ENCODE results near the gene PAIP2B. TPM values are rescaled to one million over a fixed set of nuclear protein-coding genes. Genes with fewer than 3 reads are reported as not detected.
A peak's percentile ranks its signal among the peaks of the same experiment; 100 is the strongest.
"Not testable (repeated sequence)": the region's sequence is repeated elsewhere in the genome, so short reads cannot be mapped to it uniquely, and the experiment has no call there.

Gene PAIP2B, protein sequence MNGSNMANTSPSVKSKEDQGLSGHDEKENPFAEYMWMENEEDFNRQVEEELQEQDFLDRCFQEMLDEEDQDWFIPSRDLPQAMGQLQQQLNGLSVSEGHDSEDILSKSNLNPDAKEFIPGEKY
- total RNA-seq: 0.65 and 1.8 TPM in 2 replicates

DNA sequence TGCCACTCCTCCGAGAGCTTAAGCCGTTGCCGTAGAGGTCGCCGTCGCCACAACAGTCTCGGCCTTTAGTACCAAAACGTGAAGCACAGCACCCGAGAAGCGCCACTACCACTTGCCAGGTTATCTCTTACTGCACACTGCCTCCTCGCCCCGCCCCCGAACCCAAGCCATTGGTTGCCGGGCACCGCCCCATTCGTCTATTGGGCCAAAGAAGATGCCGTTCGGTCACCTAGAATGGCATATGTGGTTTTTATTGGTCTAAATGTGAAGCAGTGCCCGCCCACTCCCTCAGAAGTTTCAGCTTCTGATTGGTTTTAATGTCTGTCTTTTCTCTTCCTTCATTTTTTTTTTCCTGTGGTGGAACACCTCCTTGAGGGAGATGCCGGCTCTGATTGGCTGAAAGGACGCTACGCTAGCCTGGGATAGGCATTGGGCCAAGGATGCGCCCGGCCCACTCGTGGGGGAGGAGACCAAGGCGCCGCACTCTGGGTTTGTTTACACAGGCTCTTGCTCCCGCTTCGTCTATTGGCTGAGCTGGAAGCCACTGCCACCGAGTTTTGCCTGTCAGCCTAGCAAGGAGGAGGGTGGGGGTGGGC lies at the start of gene PAIP2B:
TSS of gene PAIP2B (minus strand) at position 139 of the 596 bp plus-strand sequence. CDS start 24,514 bp downstream, outside the sequence.
- DNase-seq (ENCODE audit: low read depth in 2 of 2): peak; percentile 98 to 99

DNA sequence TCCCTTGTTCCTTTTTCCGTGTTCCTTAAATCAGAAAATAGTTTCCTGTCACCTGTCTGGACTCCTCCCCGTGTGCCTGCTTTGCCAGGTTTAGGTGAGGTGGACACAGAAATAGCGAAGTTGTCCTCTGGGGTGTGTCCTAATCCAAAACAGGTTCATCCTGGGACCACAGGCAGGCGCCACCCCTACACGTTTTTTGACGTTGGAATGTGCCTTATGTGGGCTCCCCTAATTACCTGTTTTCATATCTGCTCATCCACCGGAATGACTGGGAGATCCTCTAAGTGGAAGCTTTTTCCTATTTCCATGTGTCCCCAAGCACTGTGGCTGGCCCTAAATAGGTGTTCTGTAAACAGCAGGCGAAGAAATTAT lies 49.0 kb upstream of the PAIP2B start:
- peak in 1 of 2 donors; percentile 2 for DNase-seq (ENCODE audit: low read depth in 2 of 2)

DNA sequence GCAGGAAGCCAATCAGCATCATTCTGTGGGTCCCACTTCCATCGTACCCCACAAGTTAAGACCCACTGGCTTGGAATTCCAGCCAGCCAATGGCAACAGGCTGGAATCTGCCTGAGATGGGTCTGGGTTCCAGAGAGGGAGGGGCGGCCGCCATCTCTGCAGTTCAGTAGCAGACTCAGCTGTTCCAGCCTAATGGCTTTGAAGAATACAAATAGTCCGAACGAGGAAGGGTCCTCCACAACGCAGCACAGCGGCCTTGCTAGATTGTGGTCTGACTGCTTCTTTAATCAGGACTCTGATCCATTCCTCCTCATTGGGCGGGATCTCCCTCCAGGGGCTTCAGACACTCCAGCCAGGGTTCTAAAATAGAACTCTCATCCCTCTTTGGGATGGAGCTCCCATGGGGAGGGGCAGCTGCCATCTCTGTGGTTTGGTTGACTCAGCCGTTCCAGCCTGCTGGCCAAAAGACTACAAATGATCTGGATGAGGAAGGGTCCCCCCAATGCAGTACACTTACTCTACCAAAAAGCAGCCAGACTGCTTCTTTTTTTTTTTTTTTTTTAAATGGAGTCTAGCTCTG lies 42.7 kb upstream of the PAIP2B start:
- no peak for DNase-seq (ENCODE audit: low read depth in 2 of 2)

DNA sequence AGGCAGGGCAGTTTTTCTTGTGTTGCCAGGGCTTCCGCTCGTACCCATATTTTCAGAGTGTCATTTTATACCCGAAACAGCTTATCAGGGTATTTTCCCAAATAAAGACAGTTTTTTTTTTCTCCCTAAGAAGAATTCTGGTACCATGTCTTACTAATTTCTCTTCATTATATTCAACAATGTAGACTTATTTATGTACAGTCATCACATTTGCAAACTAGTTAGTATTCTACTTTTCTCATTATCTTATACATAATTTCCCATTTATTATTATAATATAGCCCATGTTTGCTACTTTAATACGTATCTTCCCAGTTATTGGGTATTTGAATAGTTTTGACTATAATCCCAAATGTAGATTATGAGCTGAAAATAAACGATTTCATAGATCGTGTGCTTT lies 36.5 kb upstream of the PAIP2B start:
- DNase-seq (ENCODE audit: low read depth in 2 of 2): no peak

DNA sequence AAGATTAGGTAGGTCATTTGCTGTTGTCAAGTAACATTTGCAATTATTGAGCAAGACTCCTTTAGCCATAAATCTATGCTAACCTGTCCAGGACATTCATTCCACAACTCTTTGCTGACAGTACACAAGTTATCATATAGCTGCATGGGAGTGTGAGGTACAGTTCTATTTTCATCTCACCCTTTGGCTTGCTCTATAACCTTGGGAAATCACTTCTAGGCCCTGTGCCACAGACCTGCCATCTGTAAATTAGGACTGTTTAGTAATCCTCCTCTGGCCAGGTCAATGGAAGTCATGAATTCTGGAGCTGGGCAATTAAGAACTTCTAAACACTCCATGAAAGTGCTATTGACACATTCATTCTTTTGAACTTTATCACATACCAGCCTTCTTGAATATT lies 34.6 kb upstream of the PAIP2B start:
- DNase-seq (ENCODE audit: low read depth in 2 of 2): no peak

DNA sequence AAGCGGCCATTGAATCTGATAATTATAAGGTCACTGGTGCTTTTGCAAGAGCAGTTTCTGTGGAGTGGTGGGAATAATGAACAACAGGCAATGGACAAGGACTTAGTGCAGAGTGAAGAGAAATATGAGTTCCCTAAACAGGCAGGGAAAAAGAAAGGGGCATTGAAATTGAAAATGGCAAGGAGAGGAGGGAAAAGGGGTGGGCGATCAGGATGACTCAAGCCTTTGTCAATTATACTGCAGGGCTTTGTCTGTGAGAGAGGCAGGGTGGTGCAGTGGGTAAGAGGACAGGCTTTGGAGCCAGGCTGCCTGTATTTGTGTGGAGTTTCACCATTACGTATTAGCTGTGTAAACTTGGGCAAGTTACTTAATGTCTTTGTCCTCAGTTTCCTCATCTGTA lies 29.5 kb upstream of the PAIP2B start:
- DNase-seq (ENCODE audit: low read depth in 2 of 2): no peak

DNA sequence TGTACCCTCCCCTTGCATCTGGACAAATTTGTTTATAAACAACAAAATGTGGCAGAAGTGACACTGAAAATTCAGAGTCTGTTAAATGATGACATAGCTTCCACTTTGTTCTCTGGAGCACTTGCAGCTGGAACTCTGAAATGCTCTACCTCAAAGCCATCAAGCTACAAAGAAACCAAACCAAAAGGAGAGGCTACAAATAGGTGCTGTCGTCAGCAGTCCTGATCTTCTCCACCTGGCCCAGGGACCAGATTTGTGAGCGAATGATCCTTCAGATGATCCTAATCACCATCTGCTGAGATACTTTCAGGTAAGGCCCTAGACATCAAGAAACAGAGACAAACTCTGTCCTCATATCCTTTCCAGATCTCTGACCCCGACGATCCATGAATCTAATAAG lies 27.9 kb upstream of the PAIP2B start:
- no peak for DNase-seq (ENCODE audit: low read depth in 2 of 2)

DNA sequence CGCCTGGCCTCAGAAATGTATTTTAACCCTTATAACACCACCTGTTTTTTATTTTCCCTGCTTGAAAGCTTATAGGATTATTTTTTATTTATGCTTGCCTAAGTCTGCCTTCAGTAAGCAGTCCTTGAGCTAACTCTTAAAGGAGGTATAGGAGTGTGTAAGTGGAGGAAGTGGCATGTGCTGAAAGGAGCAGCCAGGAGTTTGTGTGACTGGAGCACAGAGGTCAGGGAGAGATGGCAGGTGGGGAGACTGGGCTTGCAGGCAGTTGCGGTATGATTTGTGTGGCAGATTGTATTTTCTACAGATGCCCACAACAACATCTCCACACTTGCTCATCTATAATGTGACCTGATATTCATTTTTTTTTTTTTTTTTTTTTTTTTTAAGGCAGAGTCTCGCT lies 27.2 kb upstream of the PAIP2B start:
- no peak for DNase-seq (ENCODE audit: low read depth in 2 of 2)

DNA sequence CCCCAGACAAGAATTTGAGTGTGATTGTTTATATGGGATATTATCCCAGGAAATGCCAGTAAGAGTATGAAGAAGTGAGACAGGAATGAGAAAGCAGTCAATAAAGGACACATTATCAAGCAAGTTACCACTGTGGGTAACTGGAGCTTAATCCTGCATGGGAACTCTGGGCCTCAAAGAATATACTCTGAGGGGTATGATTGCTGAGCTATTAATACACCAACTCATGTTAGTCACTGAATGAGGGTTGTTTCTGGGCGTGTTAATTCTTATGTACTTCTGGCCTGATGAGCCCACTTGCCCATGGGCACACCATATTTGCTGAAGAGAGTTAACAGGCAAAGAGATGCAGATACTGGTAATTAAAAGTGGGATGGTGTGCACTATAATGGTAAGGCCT lies 26.6 kb upstream of the PAIP2B start:
- DNase-seq (ENCODE audit: low read depth in 2 of 2): no peak

DNA sequence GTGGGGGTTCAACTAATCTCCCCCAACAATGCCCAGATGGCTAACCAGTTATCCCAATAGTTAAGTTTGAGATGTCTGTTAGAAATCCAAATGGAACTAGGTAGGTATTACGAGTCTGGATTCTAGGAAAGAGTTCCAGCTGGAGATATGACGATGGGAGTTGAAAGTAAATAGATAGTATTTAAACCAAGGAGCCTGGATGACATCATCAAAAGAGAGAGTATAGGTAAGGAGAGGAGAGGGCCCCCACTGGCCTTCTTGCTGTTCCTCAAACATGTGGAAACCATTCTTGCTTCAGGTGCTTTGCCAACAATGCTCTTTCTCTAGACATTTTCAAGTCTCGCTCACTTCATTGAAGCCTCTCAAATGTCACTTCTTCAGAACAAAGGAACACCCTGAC lies 26.0 kb upstream of the PAIP2B start:
- DNase-seq (ENCODE audit: low read depth in 2 of 2): no peak

DNA sequence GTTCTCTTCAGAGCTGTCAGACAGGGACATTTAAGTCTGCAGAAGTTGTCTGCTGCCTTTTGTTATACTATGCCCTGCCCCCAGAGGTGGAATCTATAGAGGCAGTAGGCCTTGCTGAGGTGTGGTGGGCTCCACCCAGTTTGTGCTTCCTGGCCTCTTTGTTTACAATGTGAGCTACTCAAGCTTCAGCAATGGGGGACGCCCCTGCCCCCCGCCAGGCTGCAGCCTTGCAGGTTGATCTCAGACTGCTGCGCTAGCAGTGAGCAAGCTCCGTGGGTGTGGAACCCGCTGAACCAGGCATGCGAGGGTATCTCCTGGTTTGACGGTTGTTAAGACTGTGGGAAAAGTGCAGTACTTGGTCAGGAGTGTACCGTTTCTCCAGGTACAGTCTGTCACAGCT lies 24.0 kb upstream of the PAIP2B start:
- no peak for DNase-seq (ENCODE audit: low read depth in 2 of 2)

DNA sequence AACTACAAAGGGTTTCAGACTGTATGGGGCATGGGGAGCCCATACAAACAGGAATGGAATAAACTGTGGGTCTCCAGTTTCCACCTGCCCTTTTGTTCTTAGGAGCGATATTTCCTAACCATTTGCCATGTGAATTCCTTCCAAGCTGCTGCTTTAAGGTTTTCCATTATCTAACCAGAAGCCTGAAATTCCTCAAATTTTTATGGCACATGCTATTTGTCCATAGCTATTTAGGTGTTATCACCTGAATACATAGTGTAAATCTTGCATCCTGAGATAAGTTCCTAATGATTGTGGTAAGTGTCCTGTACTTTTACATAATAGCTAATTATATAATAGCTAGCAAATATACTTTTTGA lies 17.4 kb upstream of the PAIP2B start:
- no peak for DNase-seq (ENCODE audit: low read depth in 2 of 2)

DNA sequence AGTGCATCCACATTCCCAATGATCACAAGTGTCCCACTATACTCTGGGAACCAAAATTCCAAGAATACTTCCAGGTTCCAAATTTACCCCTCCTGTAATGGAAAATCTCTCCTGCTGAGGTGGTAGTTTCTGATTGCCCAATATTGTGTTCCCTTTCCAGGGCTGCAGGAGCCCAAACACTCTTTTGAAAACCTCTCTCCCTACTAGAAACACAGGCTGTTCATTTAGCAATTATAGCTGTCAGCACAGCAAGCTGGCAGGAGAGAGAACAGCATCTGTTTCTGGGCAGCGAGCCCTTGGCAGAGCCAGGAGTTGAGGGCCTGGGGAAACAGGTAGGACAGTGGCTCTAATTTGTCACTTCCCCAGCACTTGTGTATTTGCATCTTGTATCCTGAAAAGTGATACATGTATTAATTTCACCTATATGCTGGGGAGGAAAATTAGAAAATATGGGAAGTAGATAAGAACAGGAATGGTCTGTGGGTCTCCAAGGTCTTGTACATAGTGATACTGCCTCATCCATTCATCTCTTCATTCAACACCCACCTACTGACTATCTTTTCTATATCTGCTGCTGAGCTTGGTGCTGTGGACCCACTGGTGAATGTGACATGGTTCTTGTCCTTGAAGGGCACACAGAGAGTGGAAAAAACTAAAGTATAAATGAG lies 16.9 kb upstream of the PAIP2B start:
- DNase-seq (ENCODE audit: low read depth in 2 of 2): no peak

DNA sequence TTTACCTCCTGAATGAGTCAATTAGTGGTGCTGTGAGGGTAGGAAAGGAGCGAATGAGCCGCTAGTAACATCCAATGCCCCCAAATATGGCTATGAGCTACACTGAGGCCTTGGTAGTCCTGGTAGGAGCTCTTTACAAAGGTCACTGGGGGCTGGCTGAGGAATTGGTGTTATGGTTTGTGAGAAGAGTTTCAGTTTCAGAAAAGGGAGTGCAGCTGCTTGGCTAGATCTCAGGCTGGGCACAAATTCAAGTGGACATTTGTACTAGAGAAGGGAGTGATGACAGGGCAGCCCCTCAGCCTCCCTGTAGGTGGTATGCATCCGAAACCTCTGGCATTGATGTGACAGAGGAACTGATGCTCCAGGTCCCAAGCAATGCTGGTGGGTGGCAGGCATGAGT lies 13.9 kb upstream of the PAIP2B start:
- DNase-seq (ENCODE audit: low read depth in 2 of 2): no peak

DNA sequence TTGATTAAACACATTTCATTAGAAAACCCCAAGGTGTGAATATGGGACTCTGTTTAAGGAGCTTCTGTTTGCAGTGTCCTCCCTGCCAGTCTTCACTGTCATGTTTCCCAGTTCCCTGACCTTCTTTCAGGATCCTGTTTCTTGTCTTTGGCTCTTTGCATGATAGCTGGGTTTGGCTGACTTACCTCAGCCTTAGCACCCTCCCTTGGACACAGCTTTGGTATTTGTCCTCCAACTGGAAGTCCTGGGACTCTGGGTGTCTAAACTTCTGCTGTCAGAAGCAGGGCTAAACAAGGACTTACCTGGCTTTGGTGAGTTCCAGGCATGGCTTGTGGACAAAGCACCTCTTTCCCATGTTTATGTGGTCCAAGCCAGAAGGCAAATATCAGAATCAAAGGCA lies 11.2 kb upstream of the PAIP2B start:
- DNase-seq (ENCODE audit: low read depth in 2 of 2): no peak

DNA sequence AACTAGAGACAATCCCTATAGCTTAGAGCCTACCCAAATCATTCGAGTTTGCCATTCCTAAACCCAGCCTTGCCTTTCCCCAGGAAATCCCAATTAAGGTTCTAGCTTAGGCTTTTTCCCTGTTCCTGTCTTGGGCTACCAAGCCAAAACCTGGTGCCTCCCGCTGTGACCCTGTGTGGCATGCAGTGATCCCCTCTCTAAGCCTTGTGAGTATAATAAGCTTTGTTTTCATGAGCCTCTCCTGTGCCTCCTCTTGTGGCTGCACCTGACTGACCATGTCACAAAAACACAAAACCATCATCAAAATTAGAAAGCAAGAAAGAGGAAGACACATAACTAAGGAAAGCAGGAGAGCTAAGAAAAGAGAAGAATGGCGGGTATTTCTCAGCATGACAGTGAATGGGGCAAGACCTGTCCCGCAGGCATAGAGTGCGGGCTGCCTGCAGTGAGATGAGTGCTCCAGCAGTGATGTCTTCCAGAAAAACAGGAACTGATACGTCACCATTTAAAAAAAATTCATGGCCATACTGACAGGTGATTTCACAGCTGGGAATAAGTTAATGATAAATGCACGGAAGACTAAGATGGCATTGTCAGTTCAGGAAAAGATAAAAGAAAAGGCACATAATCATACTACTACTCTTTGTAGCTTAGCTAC lies 9.2 kb upstream of the PAIP2B start:
- peak in 1 of 2 donors; percentile 4 for DNase-seq (ENCODE audit: low read depth in 2 of 2)

DNA sequence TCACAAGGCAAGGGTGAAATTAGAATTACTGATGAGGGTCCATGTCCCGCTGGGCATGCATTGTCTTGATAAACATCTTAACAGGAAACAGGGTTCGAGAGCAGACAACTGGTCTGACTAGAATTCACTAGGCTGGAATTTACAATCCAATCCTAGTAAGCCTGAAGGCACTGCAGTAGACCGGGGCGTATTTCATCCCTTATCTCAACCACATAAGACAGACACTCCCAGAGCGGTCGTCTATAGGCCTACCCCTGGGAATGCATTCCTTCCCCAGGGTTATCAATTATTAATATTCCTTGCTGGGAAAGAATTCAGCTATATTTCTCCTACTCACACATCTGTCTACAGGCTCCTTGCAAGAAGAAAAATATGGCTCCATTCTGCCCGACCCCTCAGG lies 6.2 kb upstream of the PAIP2B start:
- DNase-seq (ENCODE audit: low read depth in 2 of 2): not testable (repeated sequence)

DNA sequence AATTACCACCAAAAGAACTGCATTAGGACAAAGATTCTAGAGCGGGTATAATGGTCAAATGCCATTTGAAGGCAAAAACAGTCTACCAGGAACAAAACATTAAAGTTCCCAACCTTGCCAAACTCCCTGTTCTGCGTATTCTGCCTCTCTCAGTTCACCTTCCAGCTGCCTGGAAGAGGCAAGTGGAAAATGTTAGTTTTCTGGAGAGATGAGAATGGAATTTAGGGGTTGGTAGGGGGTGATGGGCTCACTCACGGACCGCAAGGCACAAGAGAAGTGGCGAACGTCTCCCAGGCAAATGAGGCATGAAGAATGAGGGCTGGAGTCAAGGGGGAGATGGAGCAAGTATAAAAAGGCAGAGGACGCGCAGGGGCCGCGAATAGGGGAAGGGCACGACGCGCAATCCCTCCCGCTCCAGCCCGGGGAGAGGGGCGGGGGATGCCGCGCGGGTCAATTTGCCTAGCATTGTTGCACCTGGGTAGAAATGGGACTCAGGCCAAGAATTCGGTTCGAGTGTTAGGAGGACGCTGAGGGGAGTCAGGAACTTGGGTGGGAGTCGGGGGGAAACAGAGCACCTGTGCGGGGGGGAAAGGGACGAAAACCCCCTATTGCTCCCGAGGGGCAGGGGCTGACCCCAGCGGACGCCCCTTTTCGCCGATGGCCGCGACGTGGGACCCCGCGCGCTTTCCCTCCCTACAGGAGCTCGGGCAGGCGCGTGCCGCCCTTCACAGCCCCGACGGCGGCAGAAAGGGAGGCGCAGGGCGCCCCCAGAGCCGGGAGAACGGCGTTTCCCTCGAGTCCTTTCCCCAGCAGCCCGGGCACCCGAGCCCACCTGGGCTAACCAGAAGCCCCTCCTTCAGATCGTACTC lies 573 bp downstream of the PAIP2B start:
- peak in 1 of 2 donors; percentile 7 for DNase-seq (ENCODE audit: low read depth in 2 of 2)

DNA sequence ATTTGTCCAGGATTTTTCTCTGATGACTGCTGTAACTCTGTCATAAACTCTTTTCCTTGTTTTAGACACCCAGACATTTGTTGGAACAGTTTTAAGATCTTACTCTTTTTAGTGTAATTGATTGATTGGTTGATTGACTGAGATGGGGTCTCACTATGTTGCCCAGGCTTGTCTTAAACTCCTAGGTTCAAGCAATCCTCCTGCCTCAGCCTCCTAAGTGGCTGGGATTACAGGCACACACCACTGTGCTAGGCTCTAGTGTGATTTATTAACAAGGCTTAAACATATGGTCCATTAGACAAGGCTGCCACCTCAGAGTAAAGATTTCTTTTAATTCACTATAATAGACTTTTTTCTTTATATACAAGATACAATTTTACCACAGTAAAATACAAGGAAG lies 2.0 kb downstream of the PAIP2B start:
- no peak for DNase-seq (ENCODE audit: low read depth in 2 of 2)

DNA sequence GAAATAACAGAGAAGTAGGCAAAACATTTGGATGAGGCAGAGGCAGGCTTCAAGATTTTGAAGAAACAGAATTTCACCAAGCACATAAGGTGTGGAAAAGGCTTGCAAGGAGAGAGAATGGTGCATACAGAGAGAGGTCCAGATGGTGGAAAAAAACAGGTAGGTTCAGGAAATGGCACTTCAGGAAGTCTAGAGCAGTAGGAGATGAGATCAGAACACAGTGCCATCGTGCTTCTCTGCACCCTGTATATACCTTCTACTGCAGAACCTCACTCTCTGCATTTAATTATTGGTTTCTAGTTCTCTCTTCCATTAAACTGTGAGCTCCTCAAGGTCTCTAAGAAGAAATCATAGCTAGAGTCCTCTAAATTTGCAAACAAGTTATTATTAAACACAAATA lies 2.4 kb downstream of the PAIP2B start:
- no peak for DNase-seq (ENCODE audit: low read depth in 2 of 2)

DNA sequence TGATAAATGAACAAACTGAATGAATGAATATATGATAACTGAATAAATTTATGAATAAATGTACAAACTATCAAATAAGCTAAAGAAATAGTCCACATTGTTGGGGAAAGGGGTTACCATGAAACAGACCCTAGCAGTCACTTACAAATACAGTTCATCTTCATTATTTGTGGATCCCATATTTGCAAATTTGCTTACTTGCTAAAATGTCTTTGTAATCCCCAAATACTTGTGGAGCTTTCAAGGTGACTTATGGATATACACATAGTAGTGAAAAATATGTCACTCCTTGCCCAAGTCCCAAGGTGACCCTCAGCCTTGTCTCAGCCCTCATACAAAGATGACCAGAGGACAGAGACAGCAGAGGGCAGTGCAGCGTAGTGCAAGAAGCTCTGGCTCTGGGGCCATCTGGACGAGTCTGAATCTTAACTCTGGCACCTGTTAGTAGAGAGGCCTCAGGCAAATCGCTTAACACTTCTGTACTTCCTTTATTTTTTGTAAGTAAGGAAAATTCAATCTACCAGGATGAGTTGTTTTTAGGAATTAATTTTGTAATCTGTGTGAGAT lies 3.1 kb downstream of the PAIP2B start:
- DNase-seq (ENCODE audit: low read depth in 2 of 2): peak; percentile 61 to 62
